Measurements from ENCODE around the gene FANCB.

DNA sequence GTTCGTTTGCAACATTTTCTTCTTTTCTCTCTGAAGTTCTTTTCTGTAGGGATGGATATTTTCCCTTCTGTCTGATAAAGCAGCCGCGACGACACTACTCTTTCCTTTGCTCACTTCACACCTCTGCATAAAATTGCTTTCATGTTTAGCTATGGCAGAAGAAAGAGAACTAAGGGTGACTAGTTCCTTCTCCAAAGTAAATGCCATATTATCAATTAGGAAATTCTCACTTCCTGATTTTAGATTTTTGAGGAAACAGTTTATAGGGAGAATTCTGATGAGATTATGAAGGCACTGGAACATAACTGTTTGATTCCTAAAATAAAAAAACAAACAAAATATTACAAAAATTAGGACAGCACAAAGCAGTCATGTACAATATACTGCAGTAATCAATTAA, 29.2 kb downstream of the FANCB start:
- TF ChIP-seq POLR2A (IDR thresholded peaks at IDR 0.05), result no peak
- TF ChIP-seq, protein P1, sequence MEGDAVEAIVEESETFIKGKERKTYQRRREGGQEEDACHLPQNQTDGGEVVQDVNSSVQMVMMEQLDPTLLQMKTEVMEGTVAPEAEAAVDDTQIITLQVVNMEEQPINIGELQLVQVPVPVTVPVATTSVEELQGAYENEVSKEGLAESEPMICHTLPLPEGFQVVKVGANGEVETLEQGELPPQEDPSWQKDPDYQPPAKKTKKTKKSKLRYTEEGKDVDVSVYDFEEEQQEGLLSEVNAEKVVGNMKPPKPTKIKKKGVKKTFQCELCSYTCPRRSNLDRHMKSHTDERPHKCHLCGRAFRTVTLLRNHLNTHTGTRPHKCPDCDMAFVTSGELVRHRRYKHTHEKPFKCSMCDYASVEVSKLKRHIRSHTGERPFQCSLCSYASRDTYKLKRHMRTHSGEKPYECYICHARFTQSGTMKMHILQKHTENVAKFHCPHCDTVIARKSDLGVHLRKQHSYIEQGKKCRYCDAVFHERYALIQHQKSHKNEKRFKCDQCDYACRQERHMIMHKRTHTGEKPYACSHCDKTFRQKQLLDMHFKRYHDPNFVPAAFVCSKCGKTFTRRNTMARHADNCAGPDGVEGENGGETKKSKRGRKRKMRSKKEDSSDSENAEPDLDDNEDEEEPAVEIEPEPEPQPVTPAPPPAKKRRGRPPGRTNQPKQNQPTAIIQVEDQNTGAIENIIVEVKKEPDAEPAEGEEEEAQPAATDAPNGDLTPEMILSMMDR (IDR thresholded peaks at IDR 0.05 in 8 of 11, conservative IDR thresholded peaks at IDR 0.05 in 3 of 11), result no peak
